ENCODE data around the gene ALDH4A1.

The ALDH4A1 gene

GRCh38 chr1:18936814-18937481, 34.6 kb upstream of the ALDH4A1 start:
- TF ChIP-seq FOXM1 (IDR thresholded peaks at IDR 0.05; ENCODE audit: borderline replicate concordance, low read depth) (no peak), CREB1 (IDR thresholded peaks at IDR 0.05; ENCODE audit: low read depth) (no peak), YY1 (IDR thresholded peaks at IDR 0.05; ENCODE audit: low read depth) (no peak), EP300 (IDR thresholded peaks at IDR 0.05; ENCODE audit: borderline replicate concordance) (no peak), NFIC (IDR thresholded peaks at IDR 0.05) (no peak), REST (IDR thresholded peaks at IDR 0.05; ENCODE audit: low read depth) (no peak), USF1 (IDR thresholded peaks at IDR 0.05) (no peak), TEAD4 (IDR thresholded peaks at IDR 0.05) (no peak), ZBTB7A (IDR thresholded peaks at IDR 0.05; ENCODE audit: low read depth) (no peak), MAX (IDR thresholded peaks at IDR 0.05) (no peak), TAF1 (IDR thresholded peaks at IDR 0.05; ENCODE audit: low read depth) (no peak), RAD21 (IDR thresholded peaks at IDR 0.05; ENCODE audit: low read depth) (no peak), TCF12 (IDR thresholded peaks at IDR 0.05; ENCODE audit: low read depth) (no peak), CEBPB (IDR thresholded peaks at IDR 0.05) (no peak), EGR1 (IDR thresholded peaks at IDR 0.05) (no peak)

GRCh38 chr1:18936471-18936813, 34.1 kb upstream of the ALDH4A1 start:
- TF ChIP-seq CEBPB (IDR thresholded peaks at IDR 0.05) (no peak), CREB1 (IDR thresholded peaks at IDR 0.05; ENCODE audit: low read depth) (no peak), FOXM1 (IDR thresholded peaks at IDR 0.05; ENCODE audit: borderline replicate concordance, low read depth) (no peak), RAD21 (IDR thresholded peaks at IDR 0.05; ENCODE audit: low read depth) (no peak), REST (IDR thresholded peaks at IDR 0.05; ENCODE audit: low read depth) (no peak), ZBTB7A (IDR thresholded peaks at IDR 0.05; ENCODE audit: low read depth) (no peak), TCF12 (IDR thresholded peaks at IDR 0.05; ENCODE audit: low read depth) (no peak), EP300 (IDR thresholded peaks at IDR 0.05; ENCODE audit: borderline replicate concordance) (no peak), NFIC (IDR thresholded peaks at IDR 0.05) (no peak), USF1 (IDR thresholded peaks at IDR 0.05) (no peak), YY1 (IDR thresholded peaks at IDR 0.05; ENCODE audit: low read depth) (no peak), EGR1 (IDR thresholded peaks at IDR 0.05) (no peak)

GRCh38 chr1:18934205-18935000, 32.0 kb upstream of the ALDH4A1 start:
- no peak for TF ChIP-seq MAX (IDR thresholded peaks at IDR 0.05)

GRCh38 chr1:18932879-18933278, 30.5 kb upstream of the ALDH4A1 start:
- TF ChIP-seq TAF1 (IDR thresholded peaks at IDR 0.05; ENCODE audit: low read depth) (no peak), YY1 (IDR thresholded peaks at IDR 0.05; ENCODE audit: low read depth) (no peak), TEAD4 (IDR thresholded peaks at IDR 0.05) (no peak), USF1 (IDR thresholded peaks at IDR 0.05) (no peak), MAX (IDR thresholded peaks at IDR 0.05) (no peak), REST (IDR thresholded peaks at IDR 0.05; ENCODE audit: low read depth) (no peak), NFIC (IDR thresholded peaks at IDR 0.05) (no peak), EP300 (IDR thresholded peaks at IDR 0.05; ENCODE audit: borderline replicate concordance) (no peak), TCF12 (IDR thresholded peaks at IDR 0.05; ENCODE audit: low read depth) (no peak), CEBPB (IDR thresholded peaks at IDR 0.05) (no peak), EGR1 (IDR thresholded peaks at IDR 0.05) (no peak), RAD21 (IDR thresholded peaks at IDR 0.05; ENCODE audit: low read depth) (no peak), ZBTB7A (IDR thresholded peaks at IDR 0.05; ENCODE audit: low read depth) (no peak)
